ENCODE data around the gene PTCRA.

The PTCRA gene

DNA sequence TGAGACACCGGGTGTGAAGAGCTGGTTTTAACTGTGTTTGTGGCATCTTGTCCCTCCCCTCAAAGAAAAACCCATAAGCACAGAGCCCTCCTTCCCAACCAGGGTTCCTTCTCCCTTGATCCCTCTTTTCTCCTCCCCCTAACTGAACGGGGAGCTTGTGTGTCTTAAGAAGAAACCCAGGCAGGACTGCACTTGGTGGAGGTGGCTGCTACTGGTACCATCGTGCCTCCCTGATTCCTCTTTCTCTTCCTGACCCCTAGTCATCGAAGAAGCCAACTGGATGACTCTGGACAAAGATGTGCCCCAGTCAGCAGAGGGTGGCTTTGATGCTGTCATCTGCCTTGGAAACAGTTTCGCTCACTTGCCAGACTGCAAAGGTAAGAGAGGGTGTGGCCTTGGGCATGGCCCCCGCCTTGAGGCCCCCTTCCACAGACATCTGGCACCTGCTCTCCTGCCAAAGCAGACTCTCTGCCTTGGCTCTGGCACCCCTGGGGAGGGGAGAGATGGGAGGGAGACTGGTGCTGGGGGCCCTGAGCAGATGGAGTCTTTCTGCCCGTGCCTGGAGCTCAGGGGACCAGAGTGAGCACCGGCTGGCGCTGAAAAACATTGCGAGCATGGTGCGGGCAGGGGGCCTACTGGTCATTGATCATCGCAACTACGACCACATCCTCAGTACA lies 46.8 kb downstream of the PTCRA start:
- H3K4me3 ChIP-seq (ENCODE audit: insufficient read depth, low read depth, low read length): no peak overlapping the region
- H3K4me1 ChIP-seq (ENCODE audit: control insufficient read depth, insufficient read depth, low read length): no peaks in the 10 kb centered on the region
- H3K27me3 ChIP-seq (ENCODE audit: control insufficient read depth, insufficient read depth, low read length, poor library complexity, severe bottlenecking): peaks cover 36% of the 10 kb centered on the region
- H3K9me3 ChIP-seq (ENCODE audit: control insufficient read depth, low read length): no peaks in the 10 kb centered on the region
- no peak overlapping the region for H3K27ac ChIP-seq (ENCODE audit: insufficient read depth, low read depth, low read length, poor library complexity, severe bottlenecking)
- 91 to 92% methylated on average over 12 to 13 of the region's 13 CpGs for WGBS, 2 experiments
- H3K36me3 ChIP-seq (ENCODE audit: control insufficient read depth, insufficient read depth, low read length): no peaks in the 10 kb centered on the region

DNA sequence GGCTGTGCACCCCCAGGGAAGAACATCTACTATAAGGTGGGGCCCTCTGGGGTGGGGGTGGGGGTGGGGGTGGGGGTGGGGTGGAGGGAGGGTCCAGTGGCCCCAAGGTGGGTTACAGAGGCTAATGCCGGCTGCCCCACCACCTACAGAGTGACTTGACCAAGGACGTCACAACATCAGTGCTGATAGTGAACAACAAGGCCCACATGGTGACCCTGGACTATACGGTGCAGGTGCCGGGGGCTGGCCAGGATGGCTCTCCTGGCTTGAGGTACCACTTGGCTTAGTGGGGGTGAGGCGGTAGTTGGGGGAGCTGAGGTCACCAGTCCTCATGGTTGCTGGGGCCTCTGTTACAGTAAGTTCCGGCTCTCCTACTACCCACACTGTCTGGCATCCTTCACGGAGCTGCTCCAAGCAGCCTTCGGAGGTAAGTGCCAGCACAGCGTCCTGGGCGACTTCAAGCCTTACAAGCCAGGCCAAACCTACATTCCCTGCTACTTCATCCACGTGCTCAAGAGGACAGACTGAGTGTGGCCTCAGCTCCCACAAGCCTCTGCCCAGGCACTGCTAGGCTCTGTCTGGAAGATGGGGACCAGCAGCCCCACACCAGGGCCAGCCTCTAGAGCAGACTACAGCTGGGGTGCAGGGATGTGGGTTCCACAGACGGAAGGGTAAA lies 47.5 kb downstream of the PTCRA start:
- no peaks in the 10 kb centered on the region for H3K9me3 ChIP-seq (ENCODE audit: control insufficient read depth, low read length)

DNA sequence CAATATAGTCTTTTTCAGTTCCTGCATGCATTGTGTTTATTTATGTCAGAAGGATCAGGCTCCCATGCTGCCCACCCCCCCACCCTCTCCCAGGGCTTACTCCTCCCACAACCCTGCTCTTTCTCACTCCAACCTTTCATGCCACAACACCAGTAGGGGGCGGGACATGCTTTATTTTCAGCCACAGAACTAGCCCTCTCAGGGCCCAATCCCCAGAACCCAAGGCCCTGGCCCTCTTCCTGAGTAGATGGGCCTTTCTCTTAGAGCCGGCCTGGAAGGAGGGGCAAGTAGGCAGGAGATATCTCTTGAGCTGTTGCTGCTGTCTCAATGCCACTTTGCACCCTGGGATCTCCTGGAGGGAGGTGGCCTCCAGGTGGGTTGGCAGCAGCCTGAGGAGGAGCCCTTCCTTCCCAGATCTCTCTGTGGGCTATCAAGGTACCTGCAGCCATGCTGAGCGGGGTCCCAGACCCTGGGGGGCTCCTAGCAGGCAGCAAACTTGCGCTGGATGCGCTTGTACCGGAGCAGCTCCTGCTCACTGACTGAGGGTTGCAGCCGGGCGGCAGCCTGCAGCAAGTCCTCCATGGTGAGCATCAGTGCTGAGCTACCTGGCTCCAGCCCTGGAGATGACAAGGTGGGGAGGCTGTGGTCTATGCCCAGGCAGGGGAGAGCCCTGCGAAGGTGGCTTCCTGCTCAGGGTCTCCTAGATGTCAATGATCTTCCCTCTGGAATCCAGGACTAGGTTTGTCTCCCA lies 48.2 kb downstream of the PTCRA start:
- peaks cover 31% of the 10 kb centered on the region for H3K27me3 ChIP-seq (ENCODE audit: control insufficient read depth, insufficient read depth, low read length, poor library complexity, severe bottlenecking)
- 78 to 79% methylated on average over 9 of the region's 9 CpGs for WGBS, 2 experiments
- H3K4me1 ChIP-seq (ENCODE audit: control insufficient read depth, insufficient read depth, low read length): no peaks in the 10 kb centered on the region
- H3K4me3 ChIP-seq (ENCODE audit: insufficient read depth, low read depth, low read length): no peak overlapping the region
- no peaks in the 10 kb centered on the region for H3K9me3 ChIP-seq (ENCODE audit: control insufficient read depth, low read length)
- H3K27ac ChIP-seq (ENCODE audit: insufficient read depth, low read depth, low read length, poor library complexity, severe bottlenecking): no peak overlapping the region
- no peaks in the 10 kb centered on the region for H3K36me3 ChIP-seq (ENCODE audit: control insufficient read depth, insufficient read depth, low read length)

More for the DNA sequence above, 47.5 kb downstream of the PTCRA start:
- Histone ChIP-seq H3K4me3 (ENCODE audit: insufficient read depth, low read depth, low read length) (no peak overlapping the region), H3K27ac (ENCODE audit: insufficient read depth, low read depth, low read length, poor library complexity, severe bottlenecking) (no peak overlapping the region), H3K36me3 (ENCODE audit: control insufficient read depth, insufficient read depth, low read length) (no peaks in the 10 kb centered on the region), H3K27me3 (ENCODE audit: control insufficient read depth, insufficient read depth, low read length, poor library complexity, severe bottlenecking) (peaks cover 36% of the 10 kb centered on the region), H3K4me1 (ENCODE audit: control insufficient read depth, insufficient read depth, low read length) (no peaks in the 10 kb centered on the region)
- WGBS, 2 experiments: 84 to 85% methylated on average over 12 of the region's 12 CpGs

DNA sequence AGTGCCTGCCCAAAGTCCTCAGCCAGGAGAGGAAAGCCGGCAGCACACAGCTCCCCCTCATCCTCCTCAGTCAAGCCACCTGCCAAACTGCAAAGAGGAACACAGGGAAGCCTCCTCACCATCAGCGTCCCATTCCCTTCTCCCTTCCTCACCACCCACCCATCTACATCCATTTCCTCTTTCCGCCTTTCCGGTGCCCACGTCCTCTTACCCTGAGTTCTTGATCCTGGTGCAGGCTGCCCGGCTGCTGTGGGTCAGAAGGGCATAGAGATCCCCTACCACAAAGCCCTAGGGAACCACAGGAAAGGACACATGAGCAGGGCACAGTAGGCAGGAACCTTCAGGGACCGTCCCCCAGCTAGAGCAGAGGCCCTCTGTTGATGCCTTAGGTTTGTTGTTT lies 50.7 kb downstream of the PTCRA start:
- Histone ChIP-seq H3K4me3 (ENCODE audit: insufficient read depth, low read depth, low read length) (no peak overlapping the region), H3K36me3 (ENCODE audit: control insufficient read depth, insufficient read depth, low read length) (no peaks in the 10 kb centered on the region), H3K27ac (ENCODE audit: insufficient read depth, low read depth, low read length, poor library complexity, severe bottlenecking) (no peak overlapping the region), H3K4me1 (ENCODE audit: control insufficient read depth, insufficient read depth, low read length) (no peaks in the 10 kb centered on the region), H3K27me3 (ENCODE audit: control insufficient read depth, insufficient read depth, low read length, poor library complexity, severe bottlenecking) (peaks cover 6% of the 10 kb centered on the region), H3K9me3 (ENCODE audit: control insufficient read depth, low read length) (no peaks in the 10 kb centered on the region)
- 90 to 91% methylated on average over 7 of the region's 7 CpGs for whole genome bisulfite sequencing, 2 experiments

- Histone ChIP-seq H3K4me3 (ENCODE audit: insufficient read depth, low read depth, low read length) (no peak overlapping the region), H3K36me3 (ENCODE audit: control insufficient read depth, insufficient read depth, low read length) (no peaks in the 10 kb centered on the region), H3K27me3 (ENCODE audit: control insufficient read depth, insufficient read depth, low read length, poor library complexity, severe bottlenecking) (no peaks in the 10 kb centered on the region), H3K9me3 (ENCODE audit: control insufficient read depth, low read length) (no peaks in the 10 kb centered on the region), H3K4me1 (ENCODE audit: control insufficient read depth, insufficient read depth, low read length) (no peaks in the 10 kb centered on the region), H3K27ac (ENCODE audit: insufficient read depth, low read depth, low read length, poor library complexity, severe bottlenecking) (no peak overlapping the region)
- 92 to 94% methylated on average over 11 of the region's 11 CpGs for WGBS, 2 experiments
Measured at GRCh38 chr6:42967228-42967627, 51.4 kb downstream of the PTCRA start.

DNA sequence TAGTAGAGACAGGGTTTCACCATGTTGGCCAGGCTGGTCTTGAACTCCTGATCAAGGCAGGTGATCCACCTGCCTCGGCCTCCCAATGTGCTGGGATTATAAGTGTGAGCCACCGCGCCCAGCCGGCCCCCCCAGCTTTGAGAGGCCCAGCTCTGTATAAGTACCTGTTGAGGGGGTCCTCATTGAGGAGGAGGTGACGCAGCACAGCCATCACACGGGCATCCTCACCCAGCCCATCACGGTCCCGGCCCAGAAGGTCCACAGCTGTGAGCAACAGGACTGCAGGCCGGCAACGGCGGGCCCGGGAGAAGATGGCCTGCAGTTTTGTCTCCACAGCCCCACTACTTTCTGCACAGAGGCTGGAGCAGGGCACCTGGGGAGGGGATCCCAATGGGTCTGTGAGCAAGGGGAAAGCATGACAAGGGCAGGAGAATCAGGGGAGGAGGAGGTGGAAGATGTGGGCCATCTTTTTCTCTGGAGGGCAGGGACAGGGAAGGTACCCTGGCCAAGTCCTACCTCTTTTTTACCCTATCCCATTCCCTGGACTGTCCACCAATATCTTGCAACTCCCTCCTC lies 52.4 kb downstream of the PTCRA start:
- Histone ChIP-seq H3K27ac (ENCODE audit: insufficient read depth, low read depth, low read length, poor library complexity, severe bottlenecking) (no peak overlapping the region), H3K9me3 (ENCODE audit: control insufficient read depth, low read length) (no peaks in the 10 kb centered on the region), H3K4me3 (ENCODE audit: insufficient read depth, low read depth, low read length) (no peak overlapping the region), H3K36me3 (ENCODE audit: control insufficient read depth, insufficient read depth, low read length) (no peaks in the 10 kb centered on the region), H3K27me3 (ENCODE audit: control insufficient read depth, insufficient read depth, low read length, poor library complexity, severe bottlenecking) (no peaks in the 10 kb centered on the region), H3K4me1 (ENCODE audit: control insufficient read depth, insufficient read depth, low read length) (no peaks in the 10 kb centered on the region)
- 93 to 97% methylated on average over 12 of the region's 12 CpGs for WGBS, 2 experiments

DNA sequence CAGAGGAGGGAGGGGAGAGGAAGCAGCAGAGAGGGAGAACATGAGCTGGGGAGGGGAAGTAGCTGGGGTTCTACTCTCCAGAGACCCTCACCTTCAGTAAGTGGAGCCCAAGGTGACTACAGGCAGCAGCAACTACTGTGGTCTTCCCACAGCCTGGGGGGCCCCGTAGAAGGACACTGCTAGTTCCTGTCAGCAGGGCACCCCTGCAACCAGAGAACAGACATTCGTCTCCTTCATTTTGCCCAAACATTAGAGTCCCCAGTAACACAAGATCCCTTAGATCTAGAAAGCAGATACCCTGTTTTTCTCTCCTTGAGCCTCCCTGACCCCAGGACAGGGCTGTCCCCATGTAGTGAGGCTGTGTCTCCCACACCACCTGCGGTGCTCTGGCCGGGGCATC lies 52.9 kb downstream of the PTCRA start:
- Histone ChIP-seq H3K27ac (ENCODE audit: insufficient read depth, low read depth, low read length, poor library complexity, severe bottlenecking) (no peak overlapping the region), H3K27me3 (ENCODE audit: control insufficient read depth, insufficient read depth, low read length, poor library complexity, severe bottlenecking) (no peaks in the 10 kb centered on the region), H3K36me3 (ENCODE audit: control insufficient read depth, insufficient read depth, low read length) (no peaks in the 10 kb centered on the region), H3K9me3 (ENCODE audit: control insufficient read depth, low read length) (no peaks in the 10 kb centered on the region), H3K4me1 (ENCODE audit: control insufficient read depth, insufficient read depth, low read length) (no peaks in the 10 kb centered on the region), H3K4me3 (ENCODE audit: insufficient read depth, low read depth, low read length) (no peak overlapping the region)
- 91 to 92% methylated on average over 4 of the region's 4 CpGs for WGBS, 2 experiments

DNA sequence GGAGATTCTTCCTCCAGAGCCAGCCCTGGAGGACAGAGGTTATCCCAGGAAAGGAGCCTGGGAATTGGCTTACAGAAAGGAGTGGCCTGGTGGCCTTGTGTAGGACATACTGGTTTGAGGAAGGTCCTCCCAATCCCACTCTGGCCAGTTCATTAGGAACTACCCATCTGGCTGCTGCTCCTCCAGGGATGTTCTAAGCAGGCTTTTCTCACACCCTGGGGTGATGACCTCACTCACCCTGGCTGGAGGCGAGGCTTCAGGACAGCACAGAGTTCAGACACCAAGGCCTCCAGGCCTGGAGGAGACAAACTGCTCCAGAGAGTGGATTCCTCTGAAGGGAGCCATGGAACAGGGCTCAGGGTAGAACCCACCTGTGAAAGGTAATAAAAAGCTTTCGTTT lies 53.6 kb downstream of the PTCRA start:
- H3K27me3 ChIP-seq (ENCODE audit: control insufficient read depth, insufficient read depth, low read length, poor library complexity, severe bottlenecking): no peaks in the 10 kb centered on the region
- H3K9me3 ChIP-seq (ENCODE audit: control insufficient read depth, low read length): no peaks in the 10 kb centered on the region
- no peaks in the 10 kb centered on the region for H3K36me3 ChIP-seq (ENCODE audit: control insufficient read depth, insufficient read depth, low read length)
- 94 to 96% methylated on average over 2 of the region's 2 CpGs for WGBS, 2 experiments
- no peaks in the 10 kb centered on the region for H3K4me1 ChIP-seq (ENCODE audit: control insufficient read depth, insufficient read depth, low read length)
- H3K27ac ChIP-seq (ENCODE audit: insufficient read depth, low read depth, low read length, poor library complexity, severe bottlenecking): no peak overlapping the region
- no peak overlapping the region for H3K4me3 ChIP-seq (ENCODE audit: insufficient read depth, low read depth, low read length)

GRCh38 chr6:42969934-42970333 lies 54.1 kb downstream of the PTCRA start:
- Histone ChIP-seq H3K27ac (ENCODE audit: insufficient read depth, low read depth, low read length, poor library complexity, severe bottlenecking) (no peak overlapping the region), H3K36me3 (ENCODE audit: control insufficient read depth, insufficient read depth, low read length) (no peaks in the 10 kb centered on the region), H3K9me3 (ENCODE audit: control insufficient read depth, low read length) (no peaks in the 10 kb centered on the region), H3K4me3 (ENCODE audit: insufficient read depth, low read depth, low read length) (no peak overlapping the region), H3K4me1 (ENCODE audit: control insufficient read depth, insufficient read depth, low read length) (no peaks in the 10 kb centered on the region), H3K27me3 (ENCODE audit: control insufficient read depth, insufficient read depth, low read length, poor library complexity, severe bottlenecking) (no peaks in the 10 kb centered on the region)
- WGBS, 2 experiments: 88 to 91% methylated on average over 4 of the region's 4 CpGs
